SK-N-SH (cell line): ENCODE data around the gene NFATC4. TPM values are rescaled to one million over a fixed set of nuclear protein-coding genes. Genes with fewer than 3 reads are reported as not detected.

ENCODE experiments used
- CTCF ChIA-PET: fragments of 300-600, 350-600 bp; formaldehyde crosslinking; extraction: SDS; loops from one replicate; lab custom pipeline; 2021; lab: Yijun Ruan, JAX
- POLR2A ChIA-PET: fragments of 350-600 bp; sonication (Branson Sonifier 250); formaldehyde crosslinking; extraction: SDS; loops from one replicate; lab custom pipeline; 2020; ENCODE audit warnings: antibody characterized with exemption, inconsistent platforms; lab: Yijun Ruan, JAX
- DNase-seq: peaks from one replicate; pipeline ENCODE4 v3.0.0; 2012
- H2AFZ ChIP-seq: fragments of 200-600 bp; sonication (generic); 2 replicates; pipeline ENCODE4 v1.8.1; 2016; ENCODE audit warnings: antibody characterized with exemption, mild to moderate bottlenecking, low read depth
- H3F3A ChIP-seq: fragments of 200-600 bp; sonication (generic); replicated peaks from 2 replicates; pipeline ENCODE3; 2016; ENCODE audit warnings: antibody characterized with exemption, mild to moderate bottlenecking; ENCODE audit not compliant: insufficient read depth
- H3K27ac ChIP-seq, 2 experiments: fragments of 200-500 bp in 1 of 2; fragments of 200-600 bp in 1 of 2; sonication (Bioruptor generic) in 1 of 2; sonication (generic), shearing (Covaris generic) in 1 of 2; 2 replicates each; pipeline versions ENCODE4 v1.5.1 to v1.6.1; 2014 to 2016; ENCODE audit warnings: low read depth in 2 of 2, inconsistent platforms in 1 of 2, low read length in 1 of 2, mild to moderate bottlenecking in 1 of 2, mixed read lengths in 1 of 2
- H3K27me3 ChIP-seq: fragments of 200-600 bp; sonication (generic), shearing (Covaris generic); 2 replicates; pipeline ENCODE4 v1.6.1; 2016; ENCODE audit warnings: mixed run types; ENCODE audit not compliant: insufficient read depth
- H3K36me3 ChIP-seq, 2 experiments: fragments of 200-500 bp in 1 of 2; fragments of 200-600 bp in 1 of 2; sonication (Bioruptor generic) in 1 of 2; sonication (generic) in 1 of 2; replicated peaks in 1 of 2; 2 replicates each; pipeline versions ENCODE3 to v1.5.1; 2014 to 2016; ENCODE audit warnings: low read length in 1 of 2, mild to moderate bottlenecking in 1 of 2; ENCODE audit not compliant: insufficient read depth in 2 of 2, control insufficient read depth in 1 of 2
- H3K4me1 ChIP-seq, 2 experiments: fragments of 200-500 bp in 1 of 2; fragments of 200-600 bp in 1 of 2; sonication (Bioruptor generic) in 1 of 2; sonication (generic), shearing (Covaris generic) in 1 of 2; 2 replicates each; pipeline versions ENCODE4 v1.5.1 to v1.6.1; 2014 to 2016; ENCODE audit warnings: low read depth in 1 of 2, low read length in 1 of 2, mixed run types in 1 of 2; ENCODE audit not compliant: insufficient read depth in 2 of 2, control insufficient read depth in 1 of 2
- H3K4me2 ChIP-seq: fragments of 200-600 bp; sonication (generic), shearing (Covaris generic); 2 replicates; pipeline ENCODE4 v1.6.1; 2017; ENCODE audit warnings: mixed run types
- H3K4me3 ChIP-seq, 2 experiments: fragments of 200-500 bp in 1 of 2; fragments of 200-600 bp in 1 of 2; sonication (Bioruptor generic) in 1 of 2; sonication (generic), shearing (Covaris generic) in 1 of 2; 2 replicates each; pipeline versions ENCODE4 v1.5.1 to v1.8.1; 2014 to 2016; ENCODE audit warnings: low read depth in 2 of 2, inconsistent platforms in 1 of 2, low read length in 1 of 2, mild to moderate bottlenecking in 1 of 2, mixed read lengths in 1 of 2, moderate library complexity in 1 of 2
- H3K79me2 ChIP-seq: fragments of 200-600 bp; sonication (generic); 2 replicates; pipeline ENCODE4 v1.8.1; 2017; ENCODE audit warnings: mild to moderate bottlenecking; ENCODE audit not compliant: insufficient read depth
- H3K9ac ChIP-seq: fragments of 200-600 bp; sonication (generic); 2 replicates; pipeline ENCODE4 v1.6.1; 2017; ENCODE audit warnings: mixed run types
- H3K9me2 ChIP-seq: fragments of 200-600 bp; sonication (generic); 2 replicates; pipeline ENCODE4 v1.6.1; 2017; ENCODE audit warnings: mixed run types
- H3K9me3 ChIP-seq: fragments of 200-600 bp; sonication (generic); 2 replicates; pipeline ENCODE4 v1.6.1; 2017; ENCODE audit warnings: mixed run types, mild to moderate bottlenecking, moderate library complexity
- H4K20me1 ChIP-seq: fragments of 200-600 bp; sonication (generic); 2 replicates; pipeline ENCODE4 v1.6.1; 2017; ENCODE audit warnings: mild to moderate bottlenecking, mixed run types; ENCODE audit not compliant: insufficient read depth
- ELF1 ChIP-seq: IDR thresholded peaks from 2 replicates; pipeline ENCODE4 v1.4.0; 2012
- SIN3A ChIP-seq: IDR thresholded peaks from 2 replicates; pipeline ENCODE4 v1.6.1; 2012; ENCODE audit warnings: low read depth, mild to moderate bottlenecking, low read length, moderate library complexity, borderline replicate concordance
- WGBS: methylation state at CpG from one replicate; pipeline ENCODE4 v1.1.6; 2017; ENCODE audit warnings: low lambda C conversion rate; 5-methylcytosine and 5-hydroxymethylcytosine counted together
- polyA plus RNA-seq, 3 experiments: library from polyadenylated mRNA; depleted of rRNA; stranded (reverse); fragments of >200 nt; gene quantifications; 2 replicates each; pipeline ENCODE4 v1.2.3, GENCODE V29; 2012
- TF ChIP-seq, protein P1 (sequence below): IDR thresholded peaks from 2 replicates; pipeline ENCODE4 v1.6.1; 2012; ENCODE audit warnings: mild to moderate bottlenecking, low read depth, low read length, moderate library complexity
- TF ChIP-seq, protein P2 (sequence below): fragments of 200-600 bp; sonication (generic); IDR thresholded peaks from 2 replicates; pipeline ENCODE4 v1.6.1; 2017; ENCODE audit warnings: antibody characterized with exemption, mild to moderate bottlenecking, moderate library complexity
- TF ChIP-seq, protein P3 (sequence below): fragments of 150-350 bp; IDR thresholded peaks from 2 replicates; pipeline ENCODE4 v1.6.1; 2016; ENCODE audit warnings: mild to moderate bottlenecking, low read depth, low read length

The NFATC4 gene
- polyA plus RNA-seq, 1 of the 3 experiments (the other 2 are of a cell fraction): 25.3 TPM

DNA sequence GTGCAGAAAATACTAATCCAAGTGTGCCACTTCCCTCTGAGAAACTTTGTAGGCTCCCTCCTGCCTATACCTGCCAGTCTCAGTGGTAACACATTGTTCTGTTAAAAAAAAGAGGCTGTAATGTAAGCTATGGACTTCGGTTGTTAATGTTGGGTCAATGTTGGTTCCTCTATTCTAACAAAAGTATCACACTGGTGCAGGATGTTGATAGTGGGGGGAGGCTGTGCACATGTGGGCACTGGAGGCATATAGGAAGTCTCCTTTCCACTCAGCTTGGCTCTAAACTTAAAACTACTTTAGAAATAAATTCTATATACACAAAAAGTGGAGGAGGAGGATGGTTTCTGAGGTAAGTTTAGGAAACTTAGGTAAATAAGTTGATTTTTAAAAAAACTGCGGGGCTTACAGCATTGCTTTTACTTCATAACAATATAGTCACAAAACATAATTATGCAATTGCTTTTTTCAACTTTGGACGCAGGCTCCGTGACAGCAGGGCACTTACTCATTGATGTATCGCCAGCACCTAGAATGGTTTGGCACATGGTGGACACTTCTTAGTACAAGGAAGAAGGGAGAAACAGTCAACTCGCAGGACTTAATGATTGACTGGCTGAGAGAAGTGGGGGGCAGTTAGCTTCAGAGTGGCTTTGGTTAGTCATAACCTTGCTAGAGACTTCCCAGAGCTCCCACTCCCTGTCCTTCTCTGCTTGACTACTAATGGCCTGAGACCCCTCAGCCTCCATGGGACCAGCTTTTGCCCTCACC is 22.9 kb downstream of the NFATC4 start (continued):
- TF ChIP-seq, protein P1, sequence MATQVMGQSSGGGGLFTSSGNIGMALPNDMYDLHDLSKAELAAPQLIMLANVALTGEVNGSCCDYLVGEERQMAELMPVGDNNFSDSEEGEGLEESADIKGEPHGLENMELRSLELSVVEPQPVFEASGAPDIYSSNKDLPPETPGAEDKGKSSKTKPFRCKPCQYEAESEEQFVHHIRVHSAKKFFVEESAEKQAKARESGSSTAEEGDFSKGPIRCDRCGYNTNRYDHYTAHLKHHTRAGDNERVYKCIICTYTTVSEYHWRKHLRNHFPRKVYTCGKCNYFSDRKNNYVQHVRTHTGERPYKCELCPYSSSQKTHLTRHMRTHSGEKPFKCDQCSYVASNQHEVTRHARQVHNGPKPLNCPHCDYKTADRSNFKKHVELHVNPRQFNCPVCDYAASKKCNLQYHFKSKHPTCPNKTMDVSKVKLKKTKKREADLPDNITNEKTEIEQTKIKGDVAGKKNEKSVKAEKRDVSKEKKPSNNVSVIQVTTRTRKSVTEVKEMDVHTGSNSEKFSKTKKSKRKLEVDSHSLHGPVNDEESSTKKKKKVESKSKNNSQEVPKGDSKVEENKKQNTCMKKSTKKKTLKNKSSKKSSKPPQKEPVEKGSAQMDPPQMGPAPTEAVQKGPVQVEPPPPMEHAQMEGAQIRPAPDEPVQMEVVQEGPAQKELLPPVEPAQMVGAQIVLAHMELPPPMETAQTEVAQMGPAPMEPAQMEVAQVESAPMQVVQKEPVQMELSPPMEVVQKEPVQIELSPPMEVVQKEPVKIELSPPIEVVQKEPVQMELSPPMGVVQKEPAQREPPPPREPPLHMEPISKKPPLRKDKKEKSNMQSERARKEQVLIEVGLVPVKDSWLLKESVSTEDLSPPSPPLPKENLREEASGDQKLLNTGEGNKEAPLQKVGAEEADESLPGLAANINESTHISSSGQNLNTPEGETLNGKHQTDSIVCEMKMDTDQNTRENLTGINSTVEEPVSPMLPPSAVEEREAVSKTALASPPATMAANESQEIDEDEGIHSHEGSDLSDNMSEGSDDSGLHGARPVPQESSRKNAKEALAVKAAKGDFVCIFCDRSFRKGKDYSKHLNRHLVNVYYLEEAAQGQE: no peak

DNA sequence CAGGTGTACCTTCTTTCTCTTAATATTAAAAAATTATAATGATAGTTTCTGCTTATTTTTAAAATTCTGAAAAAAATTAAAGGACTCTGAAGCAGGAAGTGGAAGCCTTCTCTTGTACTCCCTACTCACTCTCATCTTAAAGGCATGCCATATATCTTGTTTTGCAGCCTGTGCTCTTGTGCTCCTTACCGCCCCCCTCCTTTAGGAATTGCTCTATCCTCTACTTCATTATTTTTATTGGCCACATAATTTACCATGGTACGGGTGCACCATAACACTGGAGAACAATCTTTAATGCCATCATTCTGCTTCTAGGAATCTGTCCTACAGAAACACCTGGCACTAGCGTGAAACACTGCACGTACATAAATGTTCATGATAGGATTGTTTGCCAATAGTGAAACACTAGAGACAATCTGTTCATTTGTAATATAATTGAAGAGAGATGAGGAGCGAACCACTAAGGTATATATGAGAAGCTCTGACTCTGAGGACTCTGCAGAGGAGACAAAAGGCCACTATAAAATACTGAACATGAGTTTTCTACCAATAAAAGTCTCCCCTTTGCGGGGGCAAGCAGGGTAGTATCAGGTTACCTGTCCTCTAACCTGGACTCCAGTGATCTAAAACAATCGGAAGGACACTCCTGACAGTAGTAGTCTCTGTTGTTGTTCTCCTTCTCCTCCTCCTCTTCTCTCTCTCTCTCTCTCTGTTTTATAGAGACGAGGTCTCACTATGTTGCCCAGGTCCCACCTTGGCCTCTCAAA is 24.5 kb downstream of the NFATC4 start:
- peak overlapping the region; percentile 18; the same call in 1 of the 2 replicates for H3K4me2 ChIP-seq
- H2AFZ ChIP-seq: peak overlapping the region; percentile 87
- H4K20me1 ChIP-seq: no peaks in the 10 kb centered on the region
- POLR2A ChIA-PET: no interaction called here
- H3K9me2 ChIP-seq: no peaks in the 10 kb centered on the region
- no peaks in the 10 kb centered on the region for H3K79me2 ChIP-seq
- H3K4me3 ChIP-seq: no peak overlapping the region
- no peaks in the 10 kb centered on the region for H3K36me3 ChIP-seq
- H3F3A ChIP-seq: peaks cover 20% of the 10 kb centered on the region
- H3K4me1 ChIP-seq: no peaks in the 10 kb centered on the region; a peak in 2 of 4 replicates
- no peaks in the 10 kb centered on the region for H3K9me3 ChIP-seq
- peak overlapping the region; percentile 61 to 64 for H3K27ac ChIP-seq
- TF ChIP-seq, protein P2, sequence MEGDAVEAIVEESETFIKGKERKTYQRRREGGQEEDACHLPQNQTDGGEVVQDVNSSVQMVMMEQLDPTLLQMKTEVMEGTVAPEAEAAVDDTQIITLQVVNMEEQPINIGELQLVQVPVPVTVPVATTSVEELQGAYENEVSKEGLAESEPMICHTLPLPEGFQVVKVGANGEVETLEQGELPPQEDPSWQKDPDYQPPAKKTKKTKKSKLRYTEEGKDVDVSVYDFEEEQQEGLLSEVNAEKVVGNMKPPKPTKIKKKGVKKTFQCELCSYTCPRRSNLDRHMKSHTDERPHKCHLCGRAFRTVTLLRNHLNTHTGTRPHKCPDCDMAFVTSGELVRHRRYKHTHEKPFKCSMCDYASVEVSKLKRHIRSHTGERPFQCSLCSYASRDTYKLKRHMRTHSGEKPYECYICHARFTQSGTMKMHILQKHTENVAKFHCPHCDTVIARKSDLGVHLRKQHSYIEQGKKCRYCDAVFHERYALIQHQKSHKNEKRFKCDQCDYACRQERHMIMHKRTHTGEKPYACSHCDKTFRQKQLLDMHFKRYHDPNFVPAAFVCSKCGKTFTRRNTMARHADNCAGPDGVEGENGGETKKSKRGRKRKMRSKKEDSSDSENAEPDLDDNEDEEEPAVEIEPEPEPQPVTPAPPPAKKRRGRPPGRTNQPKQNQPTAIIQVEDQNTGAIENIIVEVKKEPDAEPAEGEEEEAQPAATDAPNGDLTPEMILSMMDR: peak; percentile 42
- TF ChIP-seq ELF1: peak; percentile 33; the same call in 1 of the 2 replicates
- TF ChIP-seq, protein P3, sequence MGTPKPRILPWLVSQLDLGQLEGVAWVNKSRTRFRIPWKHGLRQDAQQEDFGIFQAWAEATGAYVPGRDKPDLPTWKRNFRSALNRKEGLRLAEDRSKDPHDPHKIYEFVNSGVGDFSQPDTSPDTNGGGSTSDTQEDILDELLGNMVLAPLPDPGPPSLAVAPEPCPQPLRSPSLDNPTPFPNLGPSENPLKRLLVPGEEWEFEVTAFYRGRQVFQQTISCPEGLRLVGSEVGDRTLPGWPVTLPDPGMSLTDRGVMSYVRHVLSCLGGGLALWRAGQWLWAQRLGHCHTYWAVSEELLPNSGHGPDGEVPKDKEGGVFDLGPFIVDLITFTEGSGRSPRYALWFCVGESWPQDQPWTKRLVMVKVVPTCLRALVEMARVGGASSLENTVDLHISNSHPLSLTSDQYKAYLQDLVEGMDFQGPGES: no peak
- no peak for TF ChIP-seq SIN3A
- CTCF ChIA-PET: interaction anchor here (1.0 to 1.1 kb wide), 2 partner anchors 39 kb away, joined by 3 read pairs; no protein-coding TSS in a partner anchor
- WGBS: 73% methylated on average over 8 of the region's 8 CpGs
- H3K9ac ChIP-seq: no peak overlapping the region; the same call in 1 of the 2 replicates
- no peak for DNase-seq
- H3K27me3 ChIP-seq: no peaks in the 10 kb centered on the region
